WTC11 (cell line): ENCODE measurements around the gene FGR. TPM values are rescaled to one million over a fixed set of nuclear protein-coding genes. Genes with fewer than 3 reads are reported as not detected.

Experiments used
- ATAC-seq: fragments of 200-7000 bp; cut with Tn5 transposase; 2 replicates; pipeline ENCODE4 v1.10.0; 2021; ENCODE audit warnings: mild to moderate bottlenecking, moderate library complexity
- CTCF ChIA-PET: fragments of 300-600 bp; sonication (Branson Sonifier 250); formaldehyde crosslinking; loops from one replicate; lab custom pipeline; 2021; ENCODE audit warnings: antibody characterized with exemption; lab: Charles Lee
- POLR2A ChIA-PET: fragments of 350-600 bp; sonication (Branson Sonifier 250); formaldehyde crosslinking; loops from one replicate; lab custom pipeline; 2021; ENCODE audit warnings: antibody characterized with exemption; lab: Charles Lee
- DNase-seq: peaks from one replicate; pipeline ENCODE4 v3.0.0; 2021; ENCODE audit warnings: low spot score
- H3K27ac Mint-ChIP-seq: 2 replicates; pipeline ENCODE4 v1.8.0; 2021; ENCODE audit warnings: mixed read lengths
- H3K27me3 Mint-ChIP-seq: 2 replicates; pipeline ENCODE4 v1.8.0; 2021; ENCODE audit warnings: low read depth, mild to moderate bottlenecking, moderate library complexity, mixed read lengths
- H3K36me3 Mint-ChIP-seq: 2 replicates; pipeline ENCODE4 v1.8.0; 2021; ENCODE audit warnings: mixed read lengths
- H3K4me1 Mint-ChIP-seq: 2 replicates; pipeline ENCODE4 v1.8.0; 2022; ENCODE audit warnings: mixed read lengths
- H3K4me3 Mint-ChIP-seq: 2 replicates; pipeline ENCODE4 v1.8.0; 2021; ENCODE audit warnings: mild to moderate bottlenecking, moderate library complexity, mixed read lengths
- H3K9me3 Mint-ChIP-seq: 2 replicates; pipeline ENCODE4 v1.8.0; 2021; ENCODE audit warnings: mixed read lengths
- ATF1 ChIP-seq: sonication (generic); formaldehyde crosslinking; IDR thresholded peaks from 2 replicates; pipeline ENCODE4 v1.8.1; 2023; ENCODE audit warnings: mild to moderate bottlenecking, moderate library complexity, missing genetic modification reagents
- CREB1 ChIP-seq: sonication (generic); formaldehyde crosslinking; IDR thresholded peaks from 2 replicates; pipeline ENCODE4 v1.8.0; 2023; ENCODE audit warnings: mild to moderate bottlenecking, missing genetic modification reagents
- ETV6 ChIP-seq: sonication (generic); formaldehyde crosslinking; IDR thresholded peaks from 2 replicates; pipeline ENCODE4 v1.8.1; 2022; ENCODE audit warnings: mild to moderate bottlenecking, missing genetic modification reagents
- FOXK1 ChIP-seq: sonication (generic); formaldehyde crosslinking; IDR thresholded peaks from 2 replicates; pipeline ENCODE4 v1.8.0; 2022; ENCODE audit warnings: mild to moderate bottlenecking, moderate library complexity, missing genetic modification reagents
- HMGA2 ChIP-seq: fragments of 250-450 bp; sonication (Bioruptor Pico); IDR thresholded peaks from 2 replicates; pipeline ENCODE4 v1.4.0; 2021; ENCODE audit warnings: mild to moderate bottlenecking, moderate library complexity
- JAZF1 ChIP-seq: fragments of 250-450 bp; sonication (Bioruptor Pico); IDR thresholded peaks from 2 replicates; pipeline ENCODE4 v1.9.0; 2021; ENCODE audit warnings: moderate library complexity, mild to moderate bottlenecking, inconsistent platforms
- NR1H2 ChIP-seq: sonication (generic); formaldehyde crosslinking; IDR thresholded peaks from 2 replicates; pipeline ENCODE4 v1.9.0; 2021; ENCODE audit warnings: mild to moderate bottlenecking, moderate library complexity, missing genetic modification reagents
- ZNF263 ChIP-seq: sonication (generic); formaldehyde crosslinking; IDR thresholded peaks from 2 replicates; pipeline ENCODE4 v1.8.1; 2022; ENCODE audit warnings: low read depth, mild to moderate bottlenecking, moderate library complexity, missing genetic modification reagents
- ZNF317 ChIP-seq: sonication (generic); formaldehyde crosslinking; IDR thresholded peaks from 2 replicates; pipeline ENCODE4 v1.8.1; 2023; ENCODE audit warnings: low read depth, mild to moderate bottlenecking, moderate library complexity, missing genetic modification reagents, borderline replicate concordance
- ZNF416 ChIP-seq: fragments of 250-450 bp; sonication (Bioruptor Pico); IDR thresholded peaks from 2 replicates; pipeline ENCODE4 v1.9.0; 2021; ENCODE audit warnings: mild to moderate bottlenecking, inconsistent platforms
- ZNF423 ChIP-seq: fragments of 250-450 bp; sonication (Bioruptor Pico); IDR thresholded peaks from 2 replicates; pipeline ENCODE4 v2.1.2; 2022; ENCODE audit warnings: mild to moderate bottlenecking, moderate library complexity
- total RNA-seq: library from RNA; stranded (reverse); gene quantifications from 3 replicates; pipeline ENCODE4 v1.2.3, GENCODE V29; 2021
- TF ChIP-seq, protein P1 (sequence below): fragments of 250-450 bp; sonication (Bioruptor Pico); IDR thresholded peaks from 2 replicates; pipeline ENCODE4 v1.8.0; 2021; ENCODE audit warnings: mild to moderate bottlenecking
- TF ChIP-seq, protein P2 (sequence below): sonication (generic); formaldehyde crosslinking; IDR thresholded peaks from 2 replicates; pipeline ENCODE4 v1.8.0; 2022; ENCODE audit warnings: missing genetic modification reagents
- TF ChIP-seq, protein P3 (sequence below): sonication (generic); formaldehyde crosslinking; IDR thresholded peaks from 2 replicates; pipeline ENCODE4 v1.8.0; 2022; ENCODE audit warnings: mild to moderate bottlenecking, missing genetic modification reagents
- TF ChIP-seq, protein P4 (sequence below): fragments of 250-450 bp; sonication (Bioruptor Pico); IDR thresholded peaks from 2 replicates; pipeline ENCODE4 v1.9.0; 2021; ENCODE audit warnings: mild to moderate bottlenecking, borderline replicate concordance
- TF ChIP-seq, protein P5 (sequence below): sonication (generic); formaldehyde crosslinking; IDR thresholded peaks from 2 replicates; pipeline ENCODE4 v1.8.0; 2022; ENCODE audit warnings: mild to moderate bottlenecking, missing genetic modification reagents
- TF ChIP-seq, protein P6 (sequence below): fragments of 250-450 bp; sonication (Bioruptor Pico); conservative IDR thresholded peaks from 2 replicates; pipeline ENCODE4 v1.9.0; 2021; ENCODE audit warnings: mild to moderate bottlenecking

Gene FGR
- total RNA-seq, 1 experiment from 2014 or later: 0.77 TPM

DNA sequence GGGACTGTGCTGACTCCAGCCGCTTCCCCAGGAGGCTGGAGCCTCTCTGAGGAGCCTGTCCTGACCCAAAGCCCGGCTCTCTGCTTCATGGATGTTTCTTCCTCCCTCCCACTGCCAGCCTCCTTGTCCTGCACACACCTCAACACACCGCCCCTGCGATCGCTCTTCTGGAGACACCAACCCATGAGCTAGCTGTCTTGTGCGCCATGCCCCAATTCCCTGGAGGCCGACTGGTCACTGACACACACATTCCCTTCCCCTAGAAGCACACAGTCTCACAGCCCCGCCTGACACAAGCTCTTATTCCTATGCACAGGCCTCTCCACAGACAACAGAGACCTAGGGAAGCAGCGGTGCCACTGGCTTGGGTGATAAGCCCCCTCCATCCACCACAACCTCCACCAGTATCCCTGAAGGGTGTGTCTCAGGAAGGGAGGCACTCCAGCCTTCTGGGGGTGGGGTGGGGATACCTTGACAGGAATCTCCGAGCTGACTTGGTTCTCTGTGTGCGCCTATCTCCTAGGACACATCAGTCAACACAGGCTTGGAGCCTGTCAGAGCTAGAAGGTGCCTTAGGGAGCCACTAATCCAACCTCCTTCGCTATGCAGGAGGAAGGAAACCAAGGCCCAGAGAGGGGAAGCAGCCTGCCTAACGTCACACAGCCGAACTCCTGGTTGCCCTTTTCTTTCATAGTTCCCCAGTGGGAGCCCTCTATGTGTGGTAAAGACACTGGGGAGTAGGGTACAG is 62.1 kb downstream of the FGR start (continued):
- TF ChIP-seq JAZF1 (CRISPR knock-in tag): no peak
- TF ChIP-seq FOXK1 (CRISPR knock-in tag): no peak; the same call in 1 of the 2 replicates
- TF ChIP-seq ZNF263 (CRISPR knock-in tag): no peak
- no peak for TF ChIP-seq ZNF317 (CRISPR knock-in tag)
- no peak for TF ChIP-seq NR1H2
- TF ChIP-seq ZNF423 (CRISPR knock-in tag): no peak
- TF ChIP-seq, protein P1, sequence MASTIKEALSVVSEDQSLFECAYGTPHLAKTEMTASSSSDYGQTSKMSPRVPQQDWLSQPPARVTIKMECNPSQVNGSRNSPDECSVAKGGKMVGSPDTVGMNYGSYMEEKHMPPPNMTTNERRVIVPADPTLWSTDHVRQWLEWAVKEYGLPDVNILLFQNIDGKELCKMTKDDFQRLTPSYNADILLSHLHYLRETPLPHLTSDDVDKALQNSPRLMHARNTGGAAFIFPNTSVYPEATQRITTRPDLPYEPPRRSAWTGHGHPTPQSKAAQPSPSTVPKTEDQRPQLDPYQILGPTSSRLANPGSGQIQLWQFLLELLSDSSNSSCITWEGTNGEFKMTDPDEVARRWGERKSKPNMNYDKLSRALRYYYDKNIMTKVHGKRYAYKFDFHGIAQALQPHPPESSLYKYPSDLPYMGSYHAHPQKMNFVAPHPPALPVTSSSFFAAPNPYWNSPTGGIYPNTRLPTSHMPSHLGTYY (CRISPR knock-in tag): no peak
- no peak for TF ChIP-seq ETV6

DNA sequence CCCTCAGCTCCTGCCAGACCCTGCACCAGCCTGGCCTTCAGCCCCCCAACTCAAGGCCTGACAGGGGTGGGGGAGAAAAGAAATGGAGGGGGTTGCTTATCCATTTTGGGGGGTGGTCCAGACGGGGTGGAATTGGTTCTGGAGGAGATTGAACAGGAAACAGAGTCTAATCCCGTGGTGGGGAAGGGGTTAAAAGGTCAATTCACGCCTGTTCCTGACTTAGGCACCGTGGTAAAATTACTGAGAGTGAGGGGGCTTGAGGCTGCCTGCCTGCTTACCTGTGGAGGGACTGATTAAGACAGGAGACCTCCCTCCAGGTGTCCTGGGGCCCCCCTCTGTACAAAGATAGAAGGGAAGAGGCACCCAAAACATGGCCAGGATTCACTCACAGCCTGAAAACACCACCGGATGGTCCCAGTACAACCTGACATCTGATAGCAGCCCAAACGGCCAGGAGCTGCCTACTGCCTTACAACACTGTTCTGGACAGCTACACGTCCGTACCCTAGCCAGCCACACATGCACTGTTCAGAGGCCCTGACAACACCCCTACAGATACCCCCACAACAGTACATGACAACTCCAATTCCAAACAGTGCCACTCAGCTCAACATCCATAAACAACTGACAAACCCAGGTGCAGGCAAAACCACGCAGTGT is 62.8 kb downstream of the FGR start:
- CTCF ChIA-PET: interaction anchor here (0.7 to 16.0 kb wide), 16 partner anchors 15 to 206 kb away, joined by 3 to 489 read pairs (median 8); partner anchors contain the start of genes AHDC1 and MAP3K6
- ATAC-seq: no peak
- POLR2A ChIA-PET: interaction anchor here (0.6 to 4.0 kb wide), 6 partner anchors 15 to 140 kb away, joined by 3 to 33 read pairs (median 7); partner anchors contain the start of gene AHDC1
- TF ChIP-seq ZNF423 (CRISPR knock-in tag): peak; percentile 51; the same call in 1 of the 2 replicates
- TF ChIP-seq ATF1 (CRISPR knock-in tag): no peak
- no peak for TF ChIP-seq ZNF416
- TF ChIP-seq, protein P2, sequence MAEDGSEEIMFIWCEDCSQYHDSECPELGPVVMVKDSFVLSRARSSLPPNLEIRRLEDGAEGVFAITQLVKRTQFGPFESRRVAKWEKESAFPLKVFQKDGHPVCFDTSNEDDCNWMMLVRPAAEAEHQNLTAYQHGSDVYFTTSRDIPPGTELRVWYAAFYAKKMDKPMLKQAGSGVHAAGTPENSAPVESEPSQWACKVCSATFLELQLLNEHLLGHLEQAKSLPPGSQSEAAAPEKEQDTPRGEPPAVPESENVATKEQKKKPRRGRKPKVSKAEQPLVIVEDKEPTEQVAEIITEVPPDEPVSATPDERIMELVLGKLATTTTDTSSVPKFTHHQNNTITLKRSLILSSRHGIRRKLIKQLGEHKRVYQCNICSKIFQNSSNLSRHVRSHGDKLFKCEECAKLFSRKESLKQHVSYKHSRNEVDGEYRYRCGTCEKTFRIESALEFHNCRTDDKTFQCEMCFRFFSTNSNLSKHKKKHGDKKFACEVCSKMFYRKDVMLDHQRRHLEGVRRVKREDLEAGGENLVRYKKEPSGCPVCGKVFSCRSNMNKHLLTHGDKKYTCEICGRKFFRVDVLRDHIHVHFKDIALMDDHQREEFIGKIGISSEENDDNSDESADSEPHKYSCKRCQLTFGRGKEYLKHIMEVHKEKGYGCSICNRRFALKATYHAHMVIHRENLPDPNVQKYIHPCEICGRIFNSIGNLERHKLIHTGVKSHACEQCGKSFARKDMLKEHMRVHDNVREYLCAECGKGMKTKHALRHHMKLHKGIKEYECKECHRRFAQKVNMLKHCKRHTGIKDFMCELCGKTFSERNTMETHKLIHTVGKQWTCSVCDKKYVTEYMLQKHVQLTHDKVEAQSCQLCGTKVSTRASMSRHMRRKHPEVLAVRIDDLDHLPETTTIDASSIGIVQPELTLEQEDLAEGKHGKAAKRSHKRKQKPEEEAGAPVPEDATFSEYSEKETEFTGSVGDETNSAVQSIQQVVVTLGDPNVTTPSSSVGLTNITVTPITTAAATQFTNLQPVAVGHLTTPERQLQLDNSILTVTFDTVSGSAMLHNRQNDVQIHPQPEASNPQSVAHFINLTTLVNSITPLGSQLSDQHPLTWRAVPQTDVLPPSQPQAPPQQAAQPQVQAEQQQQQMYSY: peak; percentile 78
- peaks cover 82% of the 10 kb centered on the region for H3K4me1 Mint-ChIP-seq
- no peaks in the 10 kb centered on the region for H3K27me3 Mint-ChIP-seq
- no peak for DNase-seq
- H3K9me3 Mint-ChIP-seq: no peaks in the 10 kb centered on the region
- H3K36me3 Mint-ChIP-seq: no peaks in the 10 kb centered on the region
- H3K27ac Mint-ChIP-seq: peak overlapping the region; percentile 97
- peak overlapping the region; percentile 34 for H3K4me3 Mint-ChIP-seq

DNA sequence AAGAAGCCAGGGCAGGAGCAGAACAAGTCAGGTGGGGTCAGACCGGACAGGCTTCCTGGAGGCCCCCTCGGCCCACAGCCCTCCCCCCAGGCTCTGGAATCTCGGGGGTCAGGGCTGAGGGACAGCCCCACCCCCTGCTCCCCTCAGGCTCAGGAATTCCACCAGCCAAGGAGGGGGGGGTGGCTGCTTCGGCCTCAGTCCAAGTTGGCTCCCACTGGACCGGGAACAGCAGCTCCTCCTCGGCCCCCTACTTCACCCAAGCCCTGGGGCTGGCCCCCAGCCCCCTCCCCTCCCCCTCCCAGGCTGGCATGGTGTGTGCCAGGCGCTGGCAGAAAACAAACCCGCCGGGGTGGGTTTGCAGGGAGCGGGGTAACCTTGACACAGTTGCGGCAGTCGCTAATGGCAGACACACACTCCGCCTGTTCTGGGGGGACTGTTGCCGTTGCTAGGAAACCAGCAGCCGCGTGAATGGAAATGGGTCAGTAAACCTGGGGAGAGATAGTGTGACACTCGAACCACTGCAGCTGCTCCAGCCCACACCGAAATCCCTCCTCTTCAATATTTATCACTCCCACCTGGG is 63.5 kb downstream of the FGR start:
- CTCF ChIA-PET: interaction anchor here (0.7 to 16.0 kb wide), 24 partner anchors 10 to 239 kb away, joined by 3 to 489 read pairs (median 6); partner anchors contain the start of genes AHDC1 and STX12
- ATAC-seq: no peak
- POLR2A ChIA-PET: interaction anchor here (0.7 to 4.0 kb wide), 10 partner anchors 14 to 53 kb away, joined by 3 to 33 read pairs (median 6); partner anchors contain the start of gene AHDC1
- TF ChIP-seq, protein P3, sequence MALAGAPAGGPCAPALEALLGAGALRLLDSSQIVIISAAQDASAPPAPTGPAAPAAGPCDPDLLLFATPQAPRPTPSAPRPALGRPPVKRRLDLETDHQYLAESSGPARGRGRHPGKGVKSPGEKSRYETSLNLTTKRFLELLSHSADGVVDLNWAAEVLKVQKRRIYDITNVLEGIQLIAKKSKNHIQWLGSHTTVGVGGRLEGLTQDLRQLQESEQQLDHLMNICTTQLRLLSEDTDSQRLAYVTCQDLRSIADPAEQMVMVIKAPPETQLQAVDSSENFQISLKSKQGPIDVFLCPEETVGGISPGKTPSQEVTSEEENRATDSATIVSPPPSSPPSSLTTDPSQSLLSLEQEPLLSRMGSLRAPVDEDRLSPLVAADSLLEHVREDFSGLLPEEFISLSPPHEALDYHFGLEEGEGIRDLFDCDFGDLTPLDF (CRISPR knock-in tag): no peak
- TF ChIP-seq, protein P4, sequence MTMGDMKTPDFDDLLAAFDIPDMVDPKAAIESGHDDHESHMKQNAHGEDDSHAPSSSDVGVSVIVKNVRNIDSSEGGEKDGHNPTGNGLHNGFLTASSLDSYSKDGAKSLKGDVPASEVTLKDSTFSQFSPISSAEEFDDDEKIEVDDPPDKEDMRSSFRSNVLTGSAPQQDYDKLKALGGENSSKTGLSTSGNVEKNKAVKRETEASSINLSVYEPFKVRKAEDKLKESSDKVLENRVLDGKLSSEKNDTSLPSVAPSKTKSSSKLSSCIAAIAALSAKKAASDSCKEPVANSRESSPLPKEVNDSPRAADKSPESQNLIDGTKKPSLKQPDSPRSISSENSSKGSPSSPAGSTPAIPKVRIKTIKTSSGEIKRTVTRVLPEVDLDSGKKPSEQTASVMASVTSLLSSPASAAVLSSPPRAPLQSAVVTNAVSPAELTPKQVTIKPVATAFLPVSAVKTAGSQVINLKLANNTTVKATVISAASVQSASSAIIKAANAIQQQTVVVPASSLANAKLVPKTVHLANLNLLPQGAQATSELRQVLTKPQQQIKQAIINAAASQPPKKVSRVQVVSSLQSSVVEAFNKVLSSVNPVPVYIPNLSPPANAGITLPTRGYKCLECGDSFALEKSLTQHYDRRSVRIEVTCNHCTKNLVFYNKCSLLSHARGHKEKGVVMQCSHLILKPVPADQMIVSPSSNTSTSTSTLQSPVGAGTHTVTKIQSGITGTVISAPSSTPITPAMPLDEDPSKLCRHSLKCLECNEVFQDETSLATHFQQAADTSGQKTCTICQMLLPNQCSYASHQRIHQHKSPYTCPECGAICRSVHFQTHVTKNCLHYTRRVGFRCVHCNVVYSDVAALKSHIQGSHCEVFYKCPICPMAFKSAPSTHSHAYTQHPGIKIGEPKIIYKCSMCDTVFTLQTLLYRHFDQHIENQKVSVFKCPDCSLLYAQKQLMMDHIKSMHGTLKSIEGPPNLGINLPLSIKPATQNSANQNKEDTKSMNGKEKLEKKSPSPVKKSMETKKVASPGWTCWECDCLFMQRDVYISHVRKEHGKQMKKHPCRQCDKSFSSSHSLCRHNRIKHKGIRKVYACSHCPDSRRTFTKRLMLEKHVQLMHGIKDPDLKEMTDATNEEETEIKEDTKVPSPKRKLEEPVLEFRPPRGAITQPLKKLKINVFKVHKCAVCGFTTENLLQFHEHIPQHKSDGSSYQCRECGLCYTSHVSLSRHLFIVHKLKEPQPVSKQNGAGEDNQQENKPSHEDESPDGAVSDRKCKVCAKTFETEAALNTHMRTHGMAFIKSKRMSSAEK: no peak
- TF ChIP-seq HMGA2 (CRISPR knock-in tag) (no peak), CREB1 (CRISPR knock-in tag) (no peak), ETV6 (no peak)
- TF ChIP-seq, protein P5, sequence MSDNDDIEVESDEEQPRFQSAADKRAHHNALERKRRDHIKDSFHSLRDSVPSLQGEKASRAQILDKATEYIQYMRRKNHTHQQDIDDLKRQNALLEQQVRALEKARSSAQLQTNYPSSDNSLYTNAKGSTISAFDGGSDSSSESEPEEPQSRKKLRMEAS (CRISPR knock-in tag): no peak
- TF ChIP-seq, protein P6, sequence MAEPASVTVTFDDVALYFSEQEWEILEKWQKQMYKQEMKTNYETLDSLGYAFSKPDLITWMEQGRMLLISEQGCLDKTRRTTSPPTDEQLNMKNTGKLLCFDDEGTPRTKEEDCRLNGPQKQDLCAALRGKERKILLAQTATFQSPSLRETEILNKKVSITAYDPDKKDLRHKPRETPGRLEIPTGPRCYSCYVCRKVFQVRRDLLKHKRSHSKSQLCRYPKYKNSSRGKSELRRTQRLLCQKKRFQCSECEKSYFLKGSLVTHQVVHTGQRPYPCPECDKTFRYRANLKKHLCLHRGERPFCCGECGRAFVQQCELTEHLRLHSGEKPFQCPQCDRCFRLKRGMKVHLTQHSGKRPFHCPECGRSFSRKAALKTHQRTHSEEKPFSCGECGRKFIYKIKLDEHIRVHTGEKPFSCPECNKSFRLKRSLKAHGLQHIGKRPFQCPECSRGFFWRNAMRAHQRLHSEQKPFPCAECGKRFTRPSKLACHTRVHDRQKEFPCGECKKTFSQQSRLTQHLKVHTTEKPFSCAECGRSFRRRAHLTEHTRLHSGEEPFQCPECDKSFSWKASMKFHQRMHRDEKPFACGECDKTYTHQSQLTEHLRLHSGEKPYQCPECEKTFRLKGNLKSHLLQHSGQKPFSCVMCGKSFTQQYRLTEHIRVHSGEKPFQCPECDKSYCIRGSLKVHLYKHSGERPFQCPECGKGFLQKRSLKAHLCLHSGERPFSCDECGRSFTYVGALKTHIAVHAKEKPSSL (CRISPR knock-in tag): no peak

More for the DNA sequence above, 63.5 kb downstream of the FGR start:
- Mint-ChIP-seq H3K4me1 (peaks cover 81% of the 10 kb centered on the region), H3K9me3 (no peaks in the 10 kb centered on the region), H3K27ac (peak overlapping the region; percentile 98), H3K27me3 (no peaks in the 10 kb centered on the region), H3K36me3 (no peaks in the 10 kb centered on the region), H3K4me3 (peak overlapping the region; percentile 67)
- peak; percentile 57 for DNase-seq
